Adrenal gland (tissue), 12 donors: Measurements from ENCODE around the gene MARS1. TPM values are rescaled to one million over a fixed set of nuclear protein-coding genes. Genes with fewer than 3 reads are reported as not detected.

Source experiments
- DNase-seq, 7 donors: peaks; one replicate each; pipeline ENCODE4 v3.0.0-alpha.2; 2019 to 2020
- H3K27ac ChIP-seq, 5 donors: fragments of 200-600 bp; sonication (generic) in 4 of 5; 1 replicate in 3 of 5; 2 replicates in 2 of 5; pipeline versions ENCODE4 v1.5.1 to v1.8.0; 2016 to 2020; ENCODE audit warnings: mild to moderate bottlenecking in 1 of 5
- H3K27me3 ChIP-seq: fragments of 200-600 bp; 2 replicates; pipeline ENCODE4 v1.8.0; 2021
- H3K36me3 ChIP-seq, 2 donors: fragments of 200-600 bp; replicated peaks in 1 of 2; 1 replicate in 1 of 2; 2 replicates in 1 of 2; pipeline versions ENCODE4 v1.5.1 to v1.8.0; 2018 to 2022
- H3K4me1 ChIP-seq, 2 donors: fragments of 200-600 bp; replicated peaks in 1 of 2; 1 replicate in 1 of 2; 2 replicates in 1 of 2; pipeline versions ENCODE4 v1.5.1 to v1.8.0; 2018 to 2021
- H3K4me3 ChIP-seq, 4 donors: fragments of 200-600 bp; sonication (generic) in 3 of 4; one replicate each; pipeline ENCODE4 v1.5.1; 2016 to 2018
- H3K9me3 ChIP-seq, 3 donors: fragments of 200-600 bp; sonication (generic) in 1 of 3; replicated peaks in 1 of 3; 1 replicate in 2 of 3; 2 replicates in 1 of 3; pipeline versions ENCODE4 v1.5.1 to v1.8.0; 2016 to 2021
- POLR2A ChIP-seq, 2 donors: fragments of 450-650 bp; IDR thresholded peaks; one replicate each; pipeline ENCODE4 v1.6.1; 2017; ENCODE audit warnings: antibody characterized with exemption in 2 of 2, mild to moderate bottlenecking in 2 of 2, moderate library complexity in 1 of 2
- WGBS, 4 donors: extraction: QIAGEN DNeasy Blood & Tissue Kit in 2 of 4; methylation state at CpG; one replicate each; pipeline versions ENCODE4 v1.1.5 to v1.1.7; 2013 to 2017; 5-methylcytosine and 5-hydroxymethylcytosine counted together
- intact Hi-C, 2 donors: fragments of 100-400 bp; cut with DNase I; formaldehyde crosslinking; loops; one replicate each; pipeline versions ENCODE4 v1.14.1 to v1.15.0; 2022 to 2023
- polyA plus RNA-seq, 3 donors: library from polyadenylated mRNA; stranded (reverse); fragments of 200-250 nt in 2 of 3; fragments of 350-450 nt in 1 of 3; fragmentation: Illumina TruSeq in 1 of 3; extraction: RNeasy Lipid Tissue Mini Kit (QIAGEN cat#74804) in 1 of 3; gene quantifications; one replicate each; pipeline ENCODE4 v1.2.3, GENCODE V29; 2013 to 2014
- total RNA-seq, 9 donors: library from RNA; depleted of rRNA in 4 of 9; stranded (reverse); fragments of >200 nt in 4 of 9; fragments of 120-200 nt in 1 of 9; fragmentation: NEBNext Ultra II Directional in 1 of 9; extraction: Animal tissue kit (Norgen Biotek cat#: 25700) in 1 of 9; gene quantifications; one replicate each; pipeline versions ENCODE4 v1.1.0 to v1.2.4, GENCODE V29; 2013 to 2023
- TF ChIP-seq, protein P1 (sequence below), 6 experiments: fragments of 450-650 bp in 4 of 6; fragments of 200-600 bp in 2 of 6; sonication (generic) in 1 of 6; IDR thresholded peaks; 1 replicate in 5 of 6; 2 replicates in 1 of 6; pipeline versions ENCODE4 v1.5.1 to v1.8.0; 2016 to 2021; ENCODE audit warnings: antibody characterized with exemption in 6 of 6, mild to moderate bottlenecking in 2 of 6, moderate library complexity in 1 of 6
- donor health status: healthy with polysubstance abuse.
- donor health status: Bipolar disorder and iron deficiency.
- donor health status: DM: yes; HTN: yes; CAD: no.
- donor health status: DM: no; HTN: no; CAD: no.
- donor health status: DM: no; HTN: no; CAD: no.
- donor health status: DM: yes; HTN: yes; CAD: no.

Gene MARS1
- total and polyA plus RNA-seq, 12 donors, result 38.3 to 210 (median 135) TPM

DNA sequence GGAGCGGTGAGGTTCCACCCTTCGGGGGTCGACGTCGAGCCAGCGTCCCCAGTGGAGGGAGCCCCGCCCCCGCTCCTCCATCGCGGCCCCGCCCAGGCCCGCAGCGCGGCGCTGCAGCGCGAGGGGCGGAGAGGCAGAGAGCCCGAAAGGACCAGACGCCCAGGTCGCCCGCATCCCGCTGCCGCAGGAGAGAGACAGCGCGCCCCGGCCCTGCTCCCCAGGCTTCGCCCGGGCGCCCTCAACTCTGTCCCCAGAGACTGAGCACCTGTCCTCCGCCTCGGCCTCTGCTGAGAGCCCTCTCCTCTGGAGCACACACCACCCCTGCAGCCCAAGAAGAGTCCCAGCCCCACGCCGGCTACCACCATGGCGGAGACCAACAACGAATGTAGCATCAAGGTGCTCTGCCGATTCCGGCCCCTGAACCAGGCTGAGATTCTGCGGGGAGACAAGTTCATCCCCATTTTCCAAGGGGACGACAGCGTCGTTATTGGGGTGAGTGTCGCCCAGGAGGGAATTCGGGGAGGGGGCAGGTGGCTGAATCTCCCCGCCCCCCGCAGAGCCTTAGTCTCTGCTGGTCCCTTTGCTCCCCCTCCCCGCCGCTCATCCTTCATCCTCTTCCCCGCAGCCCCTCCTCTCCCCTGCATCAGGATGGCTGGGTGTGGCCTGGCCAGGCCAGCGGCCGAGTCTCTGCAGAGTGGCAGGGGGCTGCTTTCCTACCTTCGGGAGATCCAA is 62.2 kb downstream of the MARS1 start, which contains the start of gene KIF5A:
Gene KIF5A, plus strand, starts transcription at position 136 of the 732 bp plus-strand sequence. Its CDS starts 228 bp downstream, at position 364.
- no peaks in the 10 kb centered on the region for H3K9me3 ChIP-seq
- H3K4me1 ChIP-seq, result peaks cover 11 to 15% of the 10 kb centered on the region in 2 donors
- intact Hi-C loops, result no loop called here
- peaks cover 8% of the 10 kb centered on the region for H3K27me3 ChIP-seq
- peak within 1 kb of the TSS in 1 of 5 donors; percentile 54 for H3K27ac ChIP-seq
- DNase-seq, result peak in 3 of 7 donors; percentile 18 to 41 (median 32)
- WGBS, 4 donors, result 1 to 10% (median 4%) methylated on average over 7 to 52 of the region's 52 CpGs
- no peak for TF ChIP-seq POLR2A (IDR thresholded peaks at IDR 0.05)
- TF ChIP-seq, protein P1, sequence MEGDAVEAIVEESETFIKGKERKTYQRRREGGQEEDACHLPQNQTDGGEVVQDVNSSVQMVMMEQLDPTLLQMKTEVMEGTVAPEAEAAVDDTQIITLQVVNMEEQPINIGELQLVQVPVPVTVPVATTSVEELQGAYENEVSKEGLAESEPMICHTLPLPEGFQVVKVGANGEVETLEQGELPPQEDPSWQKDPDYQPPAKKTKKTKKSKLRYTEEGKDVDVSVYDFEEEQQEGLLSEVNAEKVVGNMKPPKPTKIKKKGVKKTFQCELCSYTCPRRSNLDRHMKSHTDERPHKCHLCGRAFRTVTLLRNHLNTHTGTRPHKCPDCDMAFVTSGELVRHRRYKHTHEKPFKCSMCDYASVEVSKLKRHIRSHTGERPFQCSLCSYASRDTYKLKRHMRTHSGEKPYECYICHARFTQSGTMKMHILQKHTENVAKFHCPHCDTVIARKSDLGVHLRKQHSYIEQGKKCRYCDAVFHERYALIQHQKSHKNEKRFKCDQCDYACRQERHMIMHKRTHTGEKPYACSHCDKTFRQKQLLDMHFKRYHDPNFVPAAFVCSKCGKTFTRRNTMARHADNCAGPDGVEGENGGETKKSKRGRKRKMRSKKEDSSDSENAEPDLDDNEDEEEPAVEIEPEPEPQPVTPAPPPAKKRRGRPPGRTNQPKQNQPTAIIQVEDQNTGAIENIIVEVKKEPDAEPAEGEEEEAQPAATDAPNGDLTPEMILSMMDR (IDR thresholded peaks at IDR 0.05), result peak in 1 of 6 experiments; percentile 4
- H3K4me3 ChIP-seq, result peak within 1 kb of the TSS in 1 of 4 donors; percentile 50
- H3K36me3 ChIP-seq, result no peaks in the 10 kb centered on the region

DNA sequence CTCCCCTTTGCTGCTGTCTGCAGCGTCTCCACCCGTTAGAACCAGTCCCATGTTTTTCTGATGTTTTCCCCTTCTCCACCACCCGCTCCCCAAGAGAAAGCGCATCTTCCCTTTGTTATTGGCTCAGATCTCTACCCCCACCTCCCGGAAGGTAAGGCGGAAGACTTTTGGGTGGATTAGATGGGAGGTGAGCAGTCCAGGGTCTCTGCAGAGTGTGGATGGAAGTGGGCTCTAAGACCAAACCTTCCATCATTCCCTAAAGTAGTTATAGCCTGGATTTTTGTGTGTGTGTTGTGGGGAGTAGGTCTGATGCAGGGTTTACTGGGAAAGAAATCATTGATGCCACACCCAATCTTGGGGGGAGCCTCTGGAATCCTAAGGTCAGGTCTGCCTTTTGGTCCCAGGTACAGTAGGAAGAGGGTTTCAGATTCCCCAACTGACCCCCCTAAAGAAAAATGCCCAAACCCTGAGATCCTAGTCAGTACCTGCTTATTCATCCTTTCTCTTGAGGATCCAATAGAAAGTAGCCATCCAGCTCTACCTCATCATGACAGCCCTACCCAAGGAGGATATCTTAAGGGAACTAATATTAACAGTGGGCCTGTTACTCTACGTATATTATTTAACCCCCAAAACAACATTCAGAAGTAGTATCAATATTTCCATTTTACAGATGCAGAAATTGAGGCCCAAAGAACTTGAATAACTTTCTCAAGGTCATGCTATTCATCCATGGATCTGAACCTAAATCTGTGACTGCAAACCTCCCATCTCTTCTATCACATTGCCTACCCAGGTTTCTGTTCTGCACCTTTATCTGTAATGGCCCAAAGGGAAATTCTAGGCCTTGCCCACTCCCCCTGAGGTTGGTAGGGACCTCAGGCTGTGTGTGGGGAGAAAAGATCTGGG is 63.0 kb downstream of the MARS1 start:
- Histone ChIP-seq H3K27me3 (peaks cover 8% of the 10 kb centered on the region), H3K4me3 (no peak overlapping the region), H3K36me3 (no peaks in the 10 kb centered on the region), H3K9me3 (no peaks in the 10 kb centered on the region), H3K4me1 (peaks cover 4 to 10% of the 10 kb centered on the region in 2 donors), H3K27ac (no peak overlapping the region)
- DNase-seq, result no peak
- WGBS, 4 donors, result 59 to 63% (median 60%) methylated on average over 7 of the region's 7 CpGs
- TF ChIP-seq, protein P1 (IDR thresholded peaks at IDR 0.05), result no peak
- TF ChIP-seq POLR2A (IDR thresholded peaks at IDR 0.05), result no peak
- intact Hi-C loops, result no loop called here

DNA sequence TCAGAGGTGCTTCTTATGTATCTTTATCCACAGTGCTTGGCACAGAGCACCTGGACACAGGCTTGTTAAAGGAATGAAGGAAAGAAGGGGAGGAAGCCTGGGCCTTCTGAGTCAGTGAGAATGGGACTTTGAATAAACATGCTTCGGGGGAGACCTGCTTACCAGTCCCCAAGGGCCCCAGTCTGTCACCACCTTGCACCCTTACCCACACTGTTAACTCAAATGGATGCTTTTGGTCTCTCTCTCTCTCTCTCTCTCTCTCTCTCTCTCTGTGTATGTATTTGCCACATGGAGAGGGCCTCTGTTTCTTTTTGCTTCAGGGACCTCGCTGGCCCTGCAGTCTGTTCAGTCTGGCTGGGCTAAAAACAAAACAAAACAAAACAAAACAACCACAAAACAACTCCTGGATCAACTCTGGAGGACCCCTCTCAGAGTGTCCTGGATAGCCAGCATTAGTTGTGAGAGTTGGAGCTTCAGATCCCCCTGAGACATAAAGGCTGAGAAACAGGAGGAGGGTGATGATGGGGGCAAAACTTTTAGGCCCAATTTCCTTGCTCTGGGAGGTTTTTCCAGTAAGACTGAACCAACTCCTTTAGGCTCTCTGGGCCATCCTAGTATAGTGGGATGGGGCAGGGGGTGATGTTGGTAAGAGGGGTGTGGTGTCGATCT is 63.9 kb downstream of the MARS1 start:
- 76 to 91% (median 85%) methylated on average over 3 of the region's 3 CpGs for WGBS, 4 donors
- no peak overlapping the region for H3K27ac ChIP-seq
- no peak for DNase-seq
- H3K36me3 ChIP-seq, result no peaks in the 10 kb centered on the region
- no peaks in the 10 kb centered on the region for H3K9me3 ChIP-seq
- peaks cover 8% of the 10 kb centered on the region for H3K27me3 ChIP-seq
- peaks cover 0 to 6% of the 10 kb centered on the region in 2 donors for H3K4me1 ChIP-seq
- intact Hi-C loops, result no loop called here
- no peak overlapping the region for H3K4me3 ChIP-seq
- TF ChIP-seq, protein P1 (IDR thresholded peaks at IDR 0.05), result no peak
- TF ChIP-seq POLR2A (IDR thresholded peaks at IDR 0.05), result no peak

DNA sequence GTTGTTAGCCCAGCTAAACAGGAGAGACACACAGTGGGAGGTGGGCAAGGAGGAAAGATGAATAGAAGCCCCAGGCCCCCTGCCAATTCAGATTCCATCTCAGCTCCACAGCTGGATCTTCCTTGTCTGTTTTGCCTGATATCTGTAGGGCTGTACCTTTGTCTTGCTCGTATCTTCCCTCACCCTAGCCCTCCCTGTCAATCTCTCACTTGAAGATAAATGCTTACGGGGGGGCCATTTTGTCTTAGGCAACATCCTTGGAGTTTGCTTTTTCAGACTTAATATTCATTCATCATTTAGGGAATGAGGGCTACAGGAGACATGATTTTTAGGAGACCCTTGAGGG is 64.4 kb downstream of the MARS1 start:
- DNase-seq, result no peak
- Histone ChIP-seq H3K27me3 (peaks cover 8% of the 10 kb centered on the region), H3K4me3 (no peak overlapping the region), H3K9me3 (no peaks in the 10 kb centered on the region), H3K4me1 (peaks cover 0 to 6% of the 10 kb centered on the region in 2 donors), H3K36me3 (no peaks in the 10 kb centered on the region), H3K27ac (no peak overlapping the region)
- TF ChIP-seq POLR2A (IDR thresholded peaks at IDR 0.05), result no peak
- TF ChIP-seq, protein P1 (IDR thresholded peaks at IDR 0.05), result no peak
- intact Hi-C loops, result no loop called here
- WGBS, 4 donors, result 72 to 91% (median 85%) methylated on average over 2 of the region's 2 CpGs
